Measurements from ENCODE around the gene WDR33.

The WDR33 gene

GRCh38 chr2:127713562-127713961 lies 97.4 kb downstream of the WDR33 start:
- DNase-seq: no peak

- no peak for DNase-seq
These were observed 98.0 kb downstream of the WDR33 start for GRCh38 chr2:127712999-127713398.

- DNase-seq: no peak
These were observed 101.6 kb downstream of the WDR33 start for GRCh38 chr2:127709336-127709735.

GRCh38 chr2:127707890-127708648 lies 102.9 kb downstream of the WDR33 start:
- DNase-seq: no peak

- no peak for DNase-seq
These were observed 104.6 kb downstream of the WDR33 start for GRCh38 chr2:127706215-127706990.

GRCh38 chr2:127705391-127706065 lies 105.4 kb downstream of the WDR33 start:
- DNase-seq: no peak

GRCh38 chr2:127704641-127705390 lies 106.2 kb downstream of the WDR33 start:
- no peak for DNase-seq

- DNase-seq: no peak
These were observed 107.7 kb downstream of the WDR33 start for GRCh38 chr2:127703282-127703681.

GRCh38 chr2:127702395-127703009 lies 108.5 kb downstream of the WDR33 start:
- DNase-seq: no peak

- peak; percentile 83 for DNase-seq
These were observed 109.1 kb downstream of the WDR33 start for GRCh38 chr2:127701651-127702394.

- peak; percentile 90 for DNase-seq
These were observed 109.7 kb downstream of the WDR33 start, which contains the start of gene SFT2D3 for GRCh38 chr2:127701193-127701650. SFT2D3 (plus strand) TSS chr2:127701497; CDS start chr2:127701529, 32 bp downstream.

- peak; percentile 44 for DNase-seq
These were observed 110.3 kb downstream of the WDR33 start for GRCh38 chr2:127700527-127701192.

- DNase-seq: no peak
These were observed 112.2 kb downstream of the WDR33 start for GRCh38 chr2:127698553-127699355.

GRCh38 chr2:127697482-127698180 lies 113.3 kb downstream of the WDR33 start:
- no peak for DNase-seq

- peak; percentile 58 for DNase-seq
These were observed 115.2 kb downstream of the WDR33 start for GRCh38 chr2:127695491-127696472.

- DNase-seq: no peak
These were observed 116.0 kb downstream of the WDR33 start for GRCh38 chr2:127694986-127695385.

- no peak for DNase-seq
These were observed 120.3 kb downstream of the WDR33 start for GRCh38 chr2:127690696-127691095.

GRCh38 chr2:127688405-127688804 lies 122.6 kb downstream of the WDR33 start:
- no peak for DNase-seq
